ENCODE data around the gene GGT5.

DNA sequence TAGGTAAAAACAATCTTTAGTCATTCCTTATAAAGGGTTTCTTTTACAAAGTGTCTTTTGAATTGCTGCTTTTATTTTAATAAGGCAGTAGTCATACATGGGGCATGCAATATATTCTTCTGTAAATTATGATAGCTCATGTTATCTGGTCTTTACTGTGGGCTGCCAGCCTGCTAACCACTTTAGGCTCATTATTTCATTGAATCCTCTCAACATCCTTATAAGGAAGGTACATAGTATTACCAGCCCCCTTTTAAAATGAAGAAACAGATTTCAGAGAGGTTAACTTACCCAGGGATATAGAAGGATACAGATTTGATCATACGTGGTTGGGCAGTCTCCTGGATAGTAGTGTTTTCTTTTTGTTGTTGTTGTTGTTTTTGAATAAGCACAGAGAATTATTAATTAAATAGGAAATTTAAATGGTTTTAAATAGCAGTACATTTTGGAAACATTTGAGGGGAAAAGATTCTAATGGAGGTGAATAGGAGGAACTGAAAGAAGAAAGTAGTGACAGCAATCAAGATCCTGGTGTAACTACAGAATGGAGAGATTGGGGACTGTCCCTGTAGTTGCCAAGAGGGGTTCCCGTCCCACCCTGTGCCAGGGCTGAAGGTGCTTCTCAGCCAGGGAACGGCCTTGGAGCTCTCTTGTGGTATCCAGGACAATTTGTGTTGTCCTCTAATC, 46.8 kb upstream of the GGT5 start:
- TF ChIP-seq, protein P1, sequence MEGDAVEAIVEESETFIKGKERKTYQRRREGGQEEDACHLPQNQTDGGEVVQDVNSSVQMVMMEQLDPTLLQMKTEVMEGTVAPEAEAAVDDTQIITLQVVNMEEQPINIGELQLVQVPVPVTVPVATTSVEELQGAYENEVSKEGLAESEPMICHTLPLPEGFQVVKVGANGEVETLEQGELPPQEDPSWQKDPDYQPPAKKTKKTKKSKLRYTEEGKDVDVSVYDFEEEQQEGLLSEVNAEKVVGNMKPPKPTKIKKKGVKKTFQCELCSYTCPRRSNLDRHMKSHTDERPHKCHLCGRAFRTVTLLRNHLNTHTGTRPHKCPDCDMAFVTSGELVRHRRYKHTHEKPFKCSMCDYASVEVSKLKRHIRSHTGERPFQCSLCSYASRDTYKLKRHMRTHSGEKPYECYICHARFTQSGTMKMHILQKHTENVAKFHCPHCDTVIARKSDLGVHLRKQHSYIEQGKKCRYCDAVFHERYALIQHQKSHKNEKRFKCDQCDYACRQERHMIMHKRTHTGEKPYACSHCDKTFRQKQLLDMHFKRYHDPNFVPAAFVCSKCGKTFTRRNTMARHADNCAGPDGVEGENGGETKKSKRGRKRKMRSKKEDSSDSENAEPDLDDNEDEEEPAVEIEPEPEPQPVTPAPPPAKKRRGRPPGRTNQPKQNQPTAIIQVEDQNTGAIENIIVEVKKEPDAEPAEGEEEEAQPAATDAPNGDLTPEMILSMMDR (IDR thresholded peaks at IDR 0.05; ENCODE audit: low read depth, low read length) = no peak
- TF ChIP-seq EZH2phosphoT487 (IDR thresholded peaks at IDR 0.05; ENCODE audit: low read depth) = no peak

Data from OCI-LY3 (cell line).